NCI-H345 treated with DMSO at 0.1 percent for 48 hours (cell line): Measurements from ENCODE around the gene OR6N2.

Source experiments
- DNase-seq: peaks from one replicate; lab custom pipeline; 2025; ENCODE audit not compliant: unreplicated experiment; lab: John Stamatoyannopoulos, UW

The OR6N2 gene

GRCh38 chr1:158754420-158754819 lies 26.6 kb downstream of the OR6N2 start, which contains the start of gene OR6K6:
OR6K6 (plus strand) TSS chr1:158754720; CDS start chr1:158754888, 168 bp downstream.
- no peak for DNase-seq

DNA sequence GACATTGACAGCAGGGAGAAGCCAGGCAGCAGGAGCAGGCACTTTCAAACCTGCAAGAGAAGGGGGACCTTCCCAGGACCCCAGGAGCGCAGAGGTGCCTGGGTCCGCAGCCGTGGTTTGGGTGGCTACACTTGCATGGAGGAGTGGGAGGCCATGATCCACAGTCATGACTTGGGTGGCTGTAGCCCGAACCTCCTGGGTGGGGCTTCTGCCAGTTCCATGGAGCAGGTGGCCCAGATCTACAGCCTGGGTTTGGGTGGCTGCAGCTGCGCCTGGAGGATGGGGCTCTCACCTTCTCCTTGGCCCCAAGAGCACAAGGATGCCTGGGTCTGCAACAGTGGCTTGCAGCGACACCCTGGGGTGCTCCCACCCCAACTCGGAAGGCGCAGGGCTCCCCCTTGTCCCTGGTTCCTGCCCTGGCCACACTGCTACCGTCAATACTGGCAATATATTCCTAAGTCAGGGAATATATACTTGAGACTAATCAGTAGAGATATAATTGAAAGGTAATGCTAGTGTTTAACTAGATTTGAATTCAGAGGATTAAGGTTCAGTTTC lies 28.8 kb downstream of the OR6N2 start:
- DNase-seq = no peak

DNA sequence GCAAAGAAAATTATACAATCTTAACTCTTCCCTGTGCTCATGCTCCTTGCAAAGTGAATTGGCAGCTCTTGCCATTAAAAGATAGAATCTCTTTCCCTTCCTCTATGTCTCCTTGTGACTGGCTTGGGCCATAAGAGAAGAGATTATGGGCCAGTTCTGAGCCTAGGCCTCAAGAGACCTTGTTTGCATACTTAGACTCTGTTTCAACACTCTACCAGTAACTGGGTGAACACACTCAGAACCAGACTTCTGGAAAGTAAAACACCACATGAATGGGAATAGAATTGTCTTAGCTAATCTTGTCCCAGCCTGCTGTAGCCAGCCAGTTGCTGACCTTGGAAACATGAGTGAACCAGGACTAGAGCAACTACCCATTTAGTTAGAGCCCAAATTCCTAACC lies 45.2 kb downstream of the OR6N2 start:
- DNase-seq = no peak

GRCh38 chr1:158732524-158732923 lies 48.5 kb downstream of the OR6N2 start:
- no peak for DNase-seq

DNA sequence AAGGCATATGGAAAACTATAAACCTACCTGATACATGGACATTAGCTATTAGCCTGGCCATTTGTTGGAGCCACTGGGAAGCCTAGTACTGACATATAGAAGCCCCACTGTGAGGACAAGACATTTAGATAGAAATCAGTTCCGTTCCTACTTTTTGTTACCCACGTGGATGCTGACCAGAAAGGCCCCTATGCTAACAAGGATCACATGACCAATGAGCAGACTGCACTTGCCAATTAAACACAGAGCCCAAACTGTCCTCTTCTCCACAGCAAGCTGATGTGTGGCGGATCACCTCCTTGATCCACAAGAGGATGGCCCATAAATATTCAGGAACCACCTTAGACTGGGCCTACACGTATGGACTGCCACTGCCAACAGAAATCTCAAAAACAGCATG lies 49.3 kb downstream of the OR6N2 start:
- DNase-seq = no peak

GRCh38 chr1:158730453-158730852 lies 50.6 kb downstream of the OR6N2 start:
- DNase-seq = no peak

DNA sequence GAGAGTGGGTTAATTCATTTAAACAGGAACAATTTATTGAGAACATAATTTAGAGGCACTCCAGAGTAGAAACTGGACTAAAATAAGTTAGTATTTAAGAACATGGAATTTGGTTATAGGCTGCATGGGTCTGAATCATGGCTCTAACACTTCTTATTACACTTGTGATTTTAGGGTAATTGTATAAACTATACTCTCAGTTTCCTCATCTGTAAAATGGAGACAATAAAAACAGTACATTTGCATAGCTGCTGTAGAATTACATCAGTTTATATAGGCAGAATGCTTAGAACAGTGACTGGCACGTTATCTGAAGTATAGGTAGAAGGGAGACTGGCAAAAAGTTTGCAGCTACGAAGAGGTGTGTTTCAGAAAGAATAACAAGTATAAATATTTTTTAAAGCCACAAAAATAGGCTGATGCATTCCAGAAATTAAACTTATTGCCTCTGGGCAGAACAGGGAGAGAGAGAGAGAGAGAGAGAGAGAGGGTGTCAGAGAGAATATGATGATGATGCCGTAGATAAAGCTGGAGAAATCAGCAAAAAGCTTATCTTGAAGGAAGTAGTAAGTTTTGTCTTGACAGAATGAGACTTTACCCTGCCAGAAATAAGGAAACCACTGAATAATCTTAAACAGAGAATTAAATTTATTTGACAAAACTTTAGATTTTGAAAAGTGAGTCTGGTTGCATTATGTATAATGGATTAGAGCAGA lies 52.3 kb downstream of the OR6N2 start:
- no peak for DNase-seq

GRCh38 chr1:158724442-158724841 lies 56.6 kb downstream of the OR6N2 start:
- no peak for DNase-seq
